ENCODE results near the gene MED13L. TPM values are rescaled to one million over a fixed set of nuclear protein-coding genes. Genes with fewer than 3 reads are reported as not detected.

The MED13L gene
- total RNA-seq, 4 donors from 2014 or later = 173 to 222 (median 192) TPM

- no peaks in the 10 kb centered on the region for H3K36me3 ChIP-seq
- WGBS, 2 donors (ENCODE audit: low coverage in 1 of 2) = 88 to 94% methylated on average over 2 of the region's 2 CpGs
- no peaks in the 10 kb centered on the region for H3K27me3 ChIP-seq
- no peak overlapping the region for H3K27ac ChIP-seq
- no peak overlapping the region for H3K4me3 ChIP-seq
- TF ChIP-seq POLR2A (IDR thresholded peaks at IDR 0.05) = no peak
- no peak for TF ChIP-seq EP300 (IDR thresholded peaks at IDR 0.05)
- TF ChIP-seq POLR2AphosphoS5 (IDR thresholded peaks at IDR 0.05) = no peak
- TF ChIP-seq CTCF (IDR thresholded peaks at IDR 0.05) = no peak
- ATAC-seq = no peak
- peaks cover 0 to 5% (median 0%) of the 10 kb centered on the region in 3 donors for H3K9me3 ChIP-seq
- H3K4me1 ChIP-seq = peaks cover 15 to 56% (median 19%) of the 10 kb centered on the region in 3 donors
These were observed 27.6 kb downstream of the MED13L start for GRCh38 chr12:116249938-116250337.

DNA sequence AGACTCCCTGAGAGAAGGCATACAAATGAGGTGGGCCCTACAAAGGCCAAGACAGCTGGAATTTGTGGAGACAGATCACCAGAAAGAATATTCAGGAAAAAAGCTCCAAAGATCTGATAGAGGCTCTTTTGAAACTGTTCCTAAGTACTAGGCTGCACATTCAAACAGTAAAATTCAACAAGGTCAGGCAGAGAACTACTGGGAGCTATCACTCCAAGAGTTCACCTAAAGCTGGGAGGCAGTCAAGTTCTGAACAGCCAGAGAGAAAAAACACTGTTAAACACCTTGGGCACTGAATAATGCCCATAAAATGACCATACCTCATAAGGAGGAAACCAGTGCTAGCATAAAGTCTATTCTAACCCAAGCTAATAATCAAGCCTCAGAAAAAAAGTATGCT, 28.6 kb downstream of the MED13L start:
- Histone ChIP-seq H3K27me3 (no peaks in the 10 kb centered on the region), H3K36me3 (no peaks in the 10 kb centered on the region), H3K4me3 (no peak overlapping the region), H3K9me3 (peaks cover 0 to 5% (median 0%) of the 10 kb centered on the region in 3 donors), H3K4me1 (peaks cover 19 to 56% (median 19%) of the 10 kb centered on the region in 3 donors), H3K27ac (no peak overlapping the region)
- TF ChIP-seq CTCF (IDR thresholded peaks at IDR 0.05) (no peak), POLR2AphosphoS5 (IDR thresholded peaks at IDR 0.05) (no peak)
- ATAC-seq = no peak

GRCh38 chr12:116248433-116248832, 29.1 kb downstream of the MED13L start:
- no peak overlapping the region for H3K4me3 ChIP-seq
- ATAC-seq = no peak
- H3K27me3 ChIP-seq = no peaks in the 10 kb centered on the region
- peaks cover 19 to 59% (median 22%) of the 10 kb centered on the region in 3 donors for H3K4me1 ChIP-seq
- H3K9me3 ChIP-seq = peaks cover 0 to 5% (median 0%) of the 10 kb centered on the region in 3 donors
- no peak overlapping the region for H3K27ac ChIP-seq
- H3K36me3 ChIP-seq = no peaks in the 10 kb centered on the region
- no peak for TF ChIP-seq POLR2A (IDR thresholded peaks at IDR 0.05)
- TF ChIP-seq EP300 (IDR thresholded peaks at IDR 0.05) = no peak
- TF ChIP-seq POLR2AphosphoS5 (IDR thresholded peaks at IDR 0.05) = no peak
- no peak for TF ChIP-seq CTCF (IDR thresholded peaks at IDR 0.05)

GRCh38 chr12:116247377-116247776, 30.1 kb downstream of the MED13L start:
- Histone ChIP-seq H3K4me3 (no peak overlapping the region), H3K27ac (no peak overlapping the region), H3K27me3 (no peaks in the 10 kb centered on the region), H3K36me3 (no peaks in the 10 kb centered on the region), H3K9me3 (peaks cover 0 to 5% (median 0%) of the 10 kb centered on the region in 3 donors), H3K4me1 (peaks cover 19 to 69% (median 24%) of the 10 kb centered on the region in 3 donors)
- TF ChIP-seq EP300 (IDR thresholded peaks at IDR 0.05) = no peak
- TF ChIP-seq POLR2AphosphoS5 (IDR thresholded peaks at IDR 0.05) = no peak
- ATAC-seq = no peak
- WGBS, 2 donors (ENCODE audit: low coverage in 1 of 2) = 39% methylated on average over 3 of the region's 3 CpGs

DNA sequence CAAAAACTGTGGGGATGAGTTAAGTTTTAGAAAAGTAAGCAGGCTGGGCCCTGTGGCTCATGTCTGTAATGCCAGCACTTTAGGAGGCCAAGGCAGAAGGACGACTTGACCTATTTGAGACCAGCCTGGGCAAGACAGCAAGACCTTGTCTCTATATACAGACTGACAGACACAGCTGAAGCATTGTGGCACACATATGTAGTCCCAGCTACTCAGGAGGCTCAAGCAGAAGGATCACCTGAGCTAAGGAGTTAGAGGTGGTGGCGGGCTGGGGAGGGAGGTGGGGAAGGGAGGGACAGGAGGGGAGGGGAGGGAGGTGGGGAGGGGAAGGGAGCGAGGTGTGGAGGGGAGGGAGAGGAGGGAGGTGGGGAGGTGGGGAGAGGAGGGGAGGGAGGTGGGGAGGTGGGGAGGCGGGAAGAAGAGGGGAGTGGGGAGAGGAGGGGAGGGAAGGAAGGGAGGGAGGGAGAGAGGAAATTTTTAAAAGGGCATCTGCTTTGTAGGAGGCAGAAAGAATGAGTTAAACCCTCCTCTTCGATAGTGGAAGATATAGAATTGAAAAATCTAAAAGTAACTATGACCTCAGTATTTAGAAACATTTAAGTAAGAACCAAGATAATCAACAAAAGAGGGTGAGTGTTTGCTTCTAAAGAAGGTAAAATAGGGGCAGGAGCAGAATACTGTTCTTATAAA, 30.9 kb downstream of the MED13L start:
- H3K4me3 ChIP-seq = no peak overlapping the region
- 33 to 63% methylated on average over 1 to 4 of the region's 5 CpGs for WGBS, 2 donors (ENCODE audit: low coverage in 1 of 2)
- H3K27ac ChIP-seq = no peak overlapping the region
- H3K9me3 ChIP-seq = peaks cover 0 to 4% (median 0%) of the 10 kb centered on the region in 3 donors
- TF ChIP-seq EP300 (IDR thresholded peaks at IDR 0.05) (no peak), POLR2AphosphoS5 (IDR thresholded peaks at IDR 0.05) (no peak), POLR2A (IDR thresholded peaks at IDR 0.05) (no peak), CTCF (IDR thresholded peaks at IDR 0.05) (no peak)
- no peaks in the 10 kb centered on the region for H3K36me3 ChIP-seq
- no peaks in the 10 kb centered on the region for H3K27me3 ChIP-seq
- H3K4me1 ChIP-seq = peaks cover 19 to 77% (median 24%) of the 10 kb centered on the region in 3 donors
- no peak for ATAC-seq
